AG04450 (cell line): ENCODE measurements around the gene PFKFB2. TPM values are rescaled to one million over a fixed set of nuclear protein-coding genes. Genes with fewer than 3 reads are reported as not detected.

ENCODE experiments used
- CTCF ChIA-PET: fragments of 300-600, 350-600 bp; formaldehyde crosslinking; extraction: SDS; loops from one replicate; lab custom pipeline; 2022; ENCODE audit warnings: antibody characterized with exemption, inconsistent platforms; lab: Charles Lee
- POLR2A ChIA-PET: fragments of 350-600 bp; formaldehyde crosslinking; extraction: SDS; loops from one replicate; lab custom pipeline; 2021; ENCODE audit warnings: antibody characterized with exemption, inconsistent platforms; lab: Yijun Ruan, JAX
- DNase-seq: peaks from one replicate; pipeline ENCODE4 v3.0.0-alpha.2; 2011; ENCODE audit warnings: low read depth, low spot score
- H3K27ac ChIP-seq: one replicate; pipeline ENCODE4 v1.5.1; 2012; ENCODE audit warnings: low read depth, low read length, control low read depth
- H3K27me3 ChIP-seq: one replicate; pipeline ENCODE4 v1.6.0; 2012; ENCODE audit warnings: low read length; ENCODE audit not compliant: control insufficient read depth, insufficient read depth
- H3K4me3 ChIP-seq: 2 replicates; pipeline ENCODE4 v1.5.1; 2011; ENCODE audit warnings: mild to moderate bottlenecking, low read depth, low read length, control low read depth
- H3K9me3 ChIP-seq: 2 replicates; pipeline ENCODE4 v1.5.1; 2012; ENCODE audit warnings: low read length; ENCODE audit not compliant: control insufficient read depth, insufficient read depth
- polyA plus RNA-seq: library from polyadenylated mRNA; depleted of rRNA; stranded (reverse); fragments of >200 nt; gene quantifications from 2 replicates; pipeline ENCODE4 v1.2.3, GENCODE V29; 2011
- TF ChIP-seq, protein P1 (sequence below): IDR thresholded peaks from 2 replicates; pipeline ENCODE4 v1.5.1; 2011; ENCODE audit warnings: low read depth, low read length, control low read depth, inconsistent platforms

Gene PFKFB2
- polyA plus RNA-seq, 1 experiment = 1.7 TPM

DNA sequence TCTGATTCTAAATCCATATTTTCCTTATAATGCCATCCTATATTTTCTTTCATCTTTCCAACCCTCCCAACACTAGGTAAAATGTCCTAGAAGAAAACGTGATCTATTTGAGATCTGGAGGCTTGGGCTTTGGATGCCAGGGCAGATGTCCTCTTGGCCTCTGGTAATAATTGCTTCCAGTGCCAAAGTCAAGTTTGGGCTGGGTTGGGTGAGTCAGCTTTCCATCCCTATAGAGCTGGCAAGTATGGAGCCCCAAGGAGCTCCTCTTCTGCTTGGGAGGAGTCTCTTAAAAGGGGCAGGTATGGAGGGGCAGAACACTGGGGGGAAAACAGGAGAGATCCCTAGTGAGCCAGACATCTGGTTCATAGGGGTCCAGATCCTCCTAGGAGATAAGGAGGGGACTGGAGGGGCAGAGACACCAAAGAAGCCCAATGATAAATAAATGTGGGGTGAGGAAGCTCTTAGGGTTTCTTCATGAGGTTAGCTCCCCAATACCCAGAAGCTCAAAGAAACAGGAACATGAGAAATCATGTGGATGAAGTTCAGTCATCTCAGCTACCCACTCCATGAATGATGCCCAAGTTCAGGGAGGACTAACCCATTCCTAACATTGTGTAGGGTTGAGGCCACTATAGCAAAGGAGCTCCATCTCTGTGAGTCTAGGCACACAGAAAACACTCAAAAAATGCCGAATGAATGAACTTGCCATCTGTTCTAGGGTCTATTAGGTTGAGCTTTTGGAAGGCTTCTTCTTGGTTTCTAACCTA lies 24.0 kb upstream of the PFKFB2 start:
- H3K27ac ChIP-seq = no peak overlapping the region
- H3K4me3 ChIP-seq = no peak overlapping the region
- POLR2A ChIA-PET = no interaction called here
- CTCF ChIA-PET = interaction anchor here (2.5 kb wide), 1 partner anchor 20 kb away, joined by 15 read pairs; no protein-coding TSS in a partner anchor
- peaks cover 9% of the 10 kb centered on the region for H3K27me3 ChIP-seq
- TF ChIP-seq, protein P1, sequence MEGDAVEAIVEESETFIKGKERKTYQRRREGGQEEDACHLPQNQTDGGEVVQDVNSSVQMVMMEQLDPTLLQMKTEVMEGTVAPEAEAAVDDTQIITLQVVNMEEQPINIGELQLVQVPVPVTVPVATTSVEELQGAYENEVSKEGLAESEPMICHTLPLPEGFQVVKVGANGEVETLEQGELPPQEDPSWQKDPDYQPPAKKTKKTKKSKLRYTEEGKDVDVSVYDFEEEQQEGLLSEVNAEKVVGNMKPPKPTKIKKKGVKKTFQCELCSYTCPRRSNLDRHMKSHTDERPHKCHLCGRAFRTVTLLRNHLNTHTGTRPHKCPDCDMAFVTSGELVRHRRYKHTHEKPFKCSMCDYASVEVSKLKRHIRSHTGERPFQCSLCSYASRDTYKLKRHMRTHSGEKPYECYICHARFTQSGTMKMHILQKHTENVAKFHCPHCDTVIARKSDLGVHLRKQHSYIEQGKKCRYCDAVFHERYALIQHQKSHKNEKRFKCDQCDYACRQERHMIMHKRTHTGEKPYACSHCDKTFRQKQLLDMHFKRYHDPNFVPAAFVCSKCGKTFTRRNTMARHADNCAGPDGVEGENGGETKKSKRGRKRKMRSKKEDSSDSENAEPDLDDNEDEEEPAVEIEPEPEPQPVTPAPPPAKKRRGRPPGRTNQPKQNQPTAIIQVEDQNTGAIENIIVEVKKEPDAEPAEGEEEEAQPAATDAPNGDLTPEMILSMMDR = no peak
- no peak for DNase-seq
- H3K9me3 ChIP-seq = peaks cover 3% of the 10 kb centered on the region; the same call in 1 of the 2 replicates

- POLR2A ChIA-PET = no interaction called here
Observed at GRCh38 chr1:207029701-207030521, 23.2 kb upstream of the PFKFB2 start.

DNA sequence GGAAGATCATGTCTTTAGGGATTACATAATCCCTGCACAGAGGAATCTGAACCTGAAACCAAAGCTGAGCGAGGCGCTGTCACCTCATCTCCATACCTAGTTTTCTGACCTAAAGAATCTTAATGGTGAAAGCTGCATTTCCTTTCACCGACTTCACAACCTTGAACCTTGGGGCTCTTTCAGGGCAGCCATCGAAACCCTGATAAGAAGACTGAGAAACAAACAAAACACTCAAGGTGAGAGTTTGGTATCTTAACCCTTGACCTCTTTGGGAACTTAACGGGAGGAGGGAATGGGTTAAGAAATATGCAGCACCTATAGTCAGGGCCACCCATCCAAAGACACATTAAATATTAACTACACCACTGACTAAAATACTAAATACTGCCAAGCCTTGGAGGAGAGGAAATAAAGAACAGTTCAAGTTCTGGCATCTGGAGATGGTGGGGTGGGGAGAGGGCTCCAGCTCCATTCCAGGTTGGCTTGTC lies 22.5 kb upstream of the PFKFB2 start:
- Histone ChIP-seq H3K4me3 (no peak overlapping the region), H3K9me3 (peaks cover 3% of the 10 kb centered on the region; the same call in 1 of the 2 replicates), H3K27me3 (peaks cover 9% of the 10 kb centered on the region), H3K27ac (no peak overlapping the region)
- ChIA-PET POLR2A (no interaction called here), CTCF (interaction anchor here (0.7 to 2.5 kb wide), 3 partner anchors 19 to 374 kb away, joined by 3 to 15 read pairs (median 4); no protein-coding TSS in a partner anchor)
- TF ChIP-seq, protein P1 = no peak
- no peak for DNase-seq

More at GRCh38 chr1:207029701-207030521, 23.2 kb upstream of the PFKFB2 start:
- Histone ChIP-seq H3K27me3 (peaks cover 9% of the 10 kb centered on the region), H3K27ac (no peak overlapping the region), H3K4me3 (no peak overlapping the region), H3K9me3 (peaks cover 3% of the 10 kb centered on the region; the same call in 1 of the 2 replicates)
- TF ChIP-seq, protein P1 = no peak
- CTCF ChIA-PET = interaction anchor here (0.7 to 2.5 kb wide), 3 partner anchors 20 to 375 kb away, joined by 3 to 15 read pairs (median 4); no protein-coding TSS in a partner anchor
- DNase-seq = no peak

GRCh38 chr1:207031016-207031415 lies 22.1 kb upstream of the PFKFB2 start:
- TF ChIP-seq, protein P1 = no peak
- DNase-seq = no peak
- POLR2A ChIA-PET = no interaction called here
- Histone ChIP-seq H3K9me3 (peaks cover 3% of the 10 kb centered on the region; the same call in 1 of the 2 replicates), H3K27ac (no peak overlapping the region), H3K27me3 (peaks cover 9% of the 10 kb centered on the region), H3K4me3 (no peak overlapping the region)
- CTCF ChIA-PET = interaction anchor here (1.2 to 2.5 kb wide), 2 partner anchors 19 to 21 kb away, joined by 3 to 15 read pairs; no protein-coding TSS in a partner anchor
